Stomach (tissue), 9 donors: Measurements from ENCODE around the gene CETN1. TPM values are rescaled to one million over a fixed set of nuclear protein-coding genes. Genes with fewer than 3 reads are reported as not detected.

Source experiments
- DNase-seq, 2 donors: peaks; one replicate each; pipeline versions ENCODE4 v3.0.0 to v3.0.0-alpha.2; 2013 to 2019
- H3K27ac ChIP-seq, 5 donors: fragments of 200-600 bp in 4 of 5; sonication (generic) in 4 of 5; one replicate each; pipeline ENCODE4 v1.5.1; 2013 to 2019; ENCODE audit warnings: mild to moderate bottlenecking in 1 of 5, moderate library complexity in 1 of 5
- H3K27me3 ChIP-seq, 3 donors: fragments of 200-600 bp; sonication (generic); one replicate each; pipeline ENCODE4 v1.5.1; 2017 to 2019; ENCODE audit warnings: mixed run types in 1 of 3
- H3K36me3 ChIP-seq, 4 donors: fragments of 200-600 bp; sonication (generic); 1 replicate in 3 of 4; 2 replicates in 1 of 4; pipeline ENCODE4 v1.5.1; 2016 to 2019
- H3K4me1 ChIP-seq, 4 donors: fragments of 200-600 bp; sonication (generic); one replicate each; pipeline ENCODE4 v1.5.1; 2016 to 2019
- H3K4me3 ChIP-seq, 4 donors: fragments of 200-600 bp; sonication (generic) in 3 of 4; one replicate each; pipeline ENCODE4 v1.5.1; 2016 to 2019; ENCODE audit warnings: mild to moderate bottlenecking in 1 of 4
- H3K9me3 ChIP-seq, 4 donors: fragments of 200-600 bp; sonication (generic); one replicate each; pipeline ENCODE4 v1.5.1; 2016 to 2019
- CTCF ChIP-seq, 7 experiments: fragments of 450-650 bp in 4 of 7; fragments of 200-600 bp in 3 of 7; sonication (generic) in 3 of 7; IDR thresholded peaks; one replicate each; pipeline ENCODE4 v1.5.1; 2016 to 2019; ENCODE audit warnings: antibody characterized with exemption in 7 of 7, control low read depth in 2 of 7, mild to moderate bottlenecking in 1 of 7
- EP300 ChIP-seq: sonication (generic); formaldehyde crosslinking; IDR thresholded peaks from one replicate; pipeline ENCODE4 v1.6.1; 2017; ENCODE audit warnings: antibody characterized with exemption
- POLR2A ChIP-seq, 4 donors: fragments of 450-650 bp; IDR thresholded peaks; one replicate each; pipeline ENCODE4 v1.6.1; 2016; ENCODE audit warnings: antibody characterized with exemption in 4 of 4, control low read depth in 2 of 4, mild to moderate bottlenecking in 1 of 4, moderate library complexity in 1 of 4
- POLR2AphosphoS5 ChIP-seq, 3 donors: sonication (generic); formaldehyde crosslinking; IDR thresholded peaks; one replicate each; pipeline ENCODE4 v1.6.1; 2016; ENCODE audit warnings: antibody characterized with exemption in 3 of 3
- WGBS, 5 donors: extraction: QIAGEN DNeasy Blood & Tissue Kit in 3 of 5; methylation state at CpG; one replicate each; pipeline versions ENCODE4 v1.1.5 to v1.1.7; 2013 to 2018; 5-methylcytosine and 5-hydroxymethylcytosine counted together
- intact Hi-C: fragments of 100-400 bp; cut with DNase I; formaldehyde crosslinking; loops from one replicate; pipeline ENCODE4 v1.15.1; 2023; ENCODE audit warnings: low total_unique reads
- polyA plus RNA-seq, 3 donors: library from polyadenylated mRNA; stranded (reverse); fragments of 200-250 nt; gene quantifications; one replicate each; pipeline ENCODE4 v1.2.3, GENCODE V29; 2013
- total RNA-seq, 5 donors: library from RNA; depleted of rRNA; stranded (reverse); fragments of >200 nt; gene quantifications; one replicate each; pipeline versions ENCODE4 v1.1.0 to v1.2.3, GENCODE V29; 2014 to 2016
- donor health status: healthy with polysubstance abuse.
- donor health status: Bipolar disorder and iron deficiency.
- donor health status: healthy.

The CETN1 gene
- total and polyA plus RNA-seq, 8 donors: not detected

GRCh38 chr18:570697-571096 is 9.5 kb upstream of the CETN1 start:
- WGBS, 5 donors: 66 to 92% (median 82%) methylated on average over 5 of the region's 5 CpGs
- no peak overlapping the region for H3K27ac ChIP-seq
- no peaks in the 10 kb centered on the region for H3K36me3 ChIP-seq
- no peaks in the 10 kb centered on the region for H3K27me3 ChIP-seq
- H3K4me3 ChIP-seq: no peak overlapping the region
- no peak for TF ChIP-seq EP300
- TF ChIP-seq POLR2AphosphoS5 (IDR thresholded peaks at IDR 0.05): no peak
- no peak for TF ChIP-seq POLR2A (IDR thresholded peaks at IDR 0.05)
- no peak for TF ChIP-seq CTCF (IDR thresholded peaks at IDR 0.05)
- H3K4me1 ChIP-seq: peaks cover 0 to 12% (median 6%) of the 10 kb centered on the region in 4 donors
- no peak for DNase-seq
- intact Hi-C loops: no loop called here
- H3K9me3 ChIP-seq: no peaks in the 10 kb centered on the region

GRCh38 chr18:572091-572830 is 7.9 kb upstream of the CETN1 start:
- Histone ChIP-seq H3K27ac (no peak overlapping the region), H3K4me1 (peaks cover 0 to 14% (median 6%) of the 10 kb centered on the region in 4 donors), H3K27me3 (no peaks in the 10 kb centered on the region), H3K9me3 (no peaks in the 10 kb centered on the region), H3K4me3 (no peak overlapping the region), H3K36me3 (no peaks in the 10 kb centered on the region)
- peak in 1 of 2 donors; percentile 23 for DNase-seq
- intact Hi-C loops: no loop called here
- 82 to 90% (median 88%) methylated on average over 9 of the region's 9 CpGs for WGBS, 5 donors
- TF ChIP-seq EP300 (no peak), POLR2AphosphoS5 (IDR thresholded peaks at IDR 0.05) (no peak), CTCF (IDR thresholded peaks at IDR 0.05) (no peak), POLR2A (IDR thresholded peaks at IDR 0.05) (no peak)

GRCh38 chr18:572831-573289 is 7.3 kb upstream of the CETN1 start:
- DNase-seq: no peak
- Histone ChIP-seq H3K36me3 (no peaks in the 10 kb centered on the region), H3K27ac (no peak overlapping the region), H3K4me3 (no peak overlapping the region), H3K27me3 (no peaks in the 10 kb centered on the region), H3K9me3 (no peaks in the 10 kb centered on the region), H3K4me1 (peaks cover 0 to 14% (median 6%) of the 10 kb centered on the region in 4 donors)
- intact Hi-C loops: no loop called here
- TF ChIP-seq POLR2A (IDR thresholded peaks at IDR 0.05) (no peak), CTCF (IDR thresholded peaks at IDR 0.05) (no peak), EP300 (no peak), POLR2AphosphoS5 (IDR thresholded peaks at IDR 0.05) (no peak)

GRCh38 chr18:573385-573784 is 6.8 kb upstream of the CETN1 start:
- Histone ChIP-seq H3K4me1 (peaks cover 0 to 14% (median 6%) of the 10 kb centered on the region in 4 donors), H3K27me3 (no peaks in the 10 kb centered on the region), H3K9me3 (no peaks in the 10 kb centered on the region), H3K27ac (no peak overlapping the region), H3K36me3 (no peaks in the 10 kb centered on the region), H3K4me3 (no peak overlapping the region)
- TF ChIP-seq EP300 (no peak), POLR2AphosphoS5 (IDR thresholded peaks at IDR 0.05) (no peak), POLR2A (IDR thresholded peaks at IDR 0.05) (no peak), CTCF (IDR thresholded peaks at IDR 0.05) (no peak)
- intact Hi-C loops: no loop called here
- WGBS, 5 donors: 25 to 74% (median 67%) methylated on average over 1 of the region's 1 CpG
- DNase-seq: no peak
